Activated CD4-positive, CD25-positive, alpha-beta regulatory T cell treated with anti-CD3 and anti-CD28 coated beads, Interleukin-2, amount 50 U/mL, for 16 hours (primary cell): ENCODE results near the gene TENM4.
"Not testable (repeated sequence)": the region's sequence is repeated elsewhere in the genome, so short reads cannot be mapped to it uniquely, and the experiment has no call there.

ENCODE experiments used
- DNase-seq: peaks from one replicate; pipeline ENCODE4 v3.0.0-alpha.2; 2020; ENCODE audit warnings: low read depth, low spot score

Gene TENM4

DNA sequence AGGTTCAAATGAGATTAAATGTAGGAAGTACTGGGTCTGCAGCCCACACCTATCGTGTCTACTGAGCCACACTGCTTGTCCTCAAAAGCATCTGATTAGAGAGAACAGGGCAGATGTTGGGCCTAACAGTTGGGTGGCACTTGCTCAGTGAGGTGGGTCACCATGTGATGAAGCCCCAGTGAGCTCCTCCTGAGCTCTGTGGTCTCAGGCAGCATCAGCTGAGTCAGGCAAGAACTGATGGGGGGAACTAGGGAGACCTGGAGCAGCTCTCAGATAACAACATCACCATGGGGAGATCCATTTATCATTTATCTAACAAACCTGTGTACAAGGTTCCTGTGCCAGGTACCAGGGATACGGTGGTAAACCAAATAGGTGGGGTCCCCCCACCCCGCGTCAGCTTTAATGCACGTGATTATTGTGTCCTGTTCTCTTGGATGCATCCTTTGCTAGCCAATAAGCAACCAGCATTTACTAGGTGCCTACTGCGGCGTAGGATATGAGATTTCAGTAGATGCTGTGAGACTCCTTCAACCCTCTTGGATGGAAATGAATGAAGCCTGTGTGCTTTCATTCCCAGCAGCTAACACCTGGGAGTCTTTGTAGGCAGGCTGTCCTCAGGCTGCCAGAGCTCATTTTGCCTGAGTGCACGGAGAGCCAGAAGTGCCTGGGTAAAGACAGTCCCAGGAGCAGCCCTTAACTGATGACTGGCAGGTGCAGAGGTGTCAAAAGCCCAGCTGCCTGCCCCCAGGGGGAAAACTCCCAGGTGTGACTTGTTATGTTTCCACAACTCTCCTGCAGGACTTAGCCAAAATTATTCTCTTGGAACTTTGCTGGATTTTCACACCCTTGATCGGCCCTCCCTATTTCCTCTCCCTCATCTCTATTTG, 792.6 kb downstream of the TENM4 start:
- DNase-seq: no peak

DNA sequence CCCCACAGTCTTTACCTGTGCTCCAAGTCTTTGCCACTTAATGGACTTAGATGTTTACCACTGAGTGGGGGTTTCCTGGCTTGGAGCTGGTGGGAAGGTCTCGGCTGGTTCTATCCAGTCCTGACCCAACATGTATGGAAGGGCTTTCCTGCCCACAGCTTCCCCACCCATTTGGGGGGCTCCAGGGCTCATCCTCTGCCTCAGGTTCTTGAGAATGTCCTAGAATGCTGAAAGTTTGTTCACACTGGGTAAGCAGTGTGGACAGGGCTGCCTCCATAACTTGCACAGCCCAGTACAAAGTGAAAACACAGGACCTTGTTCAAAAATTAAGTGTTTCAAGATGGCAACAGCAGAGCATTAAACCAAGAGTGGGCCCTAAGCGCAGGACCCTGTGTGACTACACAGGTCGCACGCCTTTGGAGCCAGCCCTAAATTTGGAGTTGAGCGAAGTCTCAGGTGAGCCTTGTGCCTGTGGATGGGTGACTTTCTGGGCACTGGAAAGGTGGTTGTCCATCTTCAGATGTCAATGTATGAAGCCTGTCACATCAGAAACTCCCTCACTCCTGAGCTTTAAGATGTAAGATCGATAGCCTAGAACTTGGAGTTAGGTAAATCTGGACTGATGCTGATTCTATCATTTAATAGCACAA, 793.4 kb downstream of the TENM4 start:
- no peak for DNase-seq

DNA sequence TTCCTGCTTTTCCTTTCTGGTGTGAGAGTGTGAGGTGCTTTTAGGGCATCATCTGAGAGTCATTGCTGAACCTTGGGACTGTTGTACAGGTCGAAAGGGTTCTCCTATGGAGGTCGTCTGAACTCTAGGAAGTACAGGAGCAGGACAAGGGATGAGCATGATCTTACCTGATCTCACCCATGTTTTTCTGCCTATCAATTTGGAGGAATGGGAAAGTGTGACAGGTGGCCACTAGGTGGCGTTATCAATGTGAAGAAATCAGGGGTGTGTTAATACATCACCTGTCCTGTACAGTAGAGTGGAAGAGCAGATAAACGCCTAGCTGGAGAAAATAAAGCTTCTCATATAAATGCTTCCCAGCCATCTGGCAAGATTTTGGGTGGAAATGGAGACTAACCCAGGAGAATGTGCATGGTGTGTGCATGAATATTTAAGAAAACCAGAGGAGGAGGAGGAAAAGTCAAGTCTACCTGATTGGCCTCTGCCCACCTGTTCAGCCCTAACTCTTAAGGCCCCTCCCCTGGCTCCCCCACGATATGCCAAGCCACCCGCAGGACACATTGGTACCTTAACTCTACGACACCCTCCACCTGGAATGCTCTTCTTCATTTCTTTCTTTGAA, 794.2 kb downstream of the TENM4 start:
- peak; percentile 39 for DNase-seq

DNA sequence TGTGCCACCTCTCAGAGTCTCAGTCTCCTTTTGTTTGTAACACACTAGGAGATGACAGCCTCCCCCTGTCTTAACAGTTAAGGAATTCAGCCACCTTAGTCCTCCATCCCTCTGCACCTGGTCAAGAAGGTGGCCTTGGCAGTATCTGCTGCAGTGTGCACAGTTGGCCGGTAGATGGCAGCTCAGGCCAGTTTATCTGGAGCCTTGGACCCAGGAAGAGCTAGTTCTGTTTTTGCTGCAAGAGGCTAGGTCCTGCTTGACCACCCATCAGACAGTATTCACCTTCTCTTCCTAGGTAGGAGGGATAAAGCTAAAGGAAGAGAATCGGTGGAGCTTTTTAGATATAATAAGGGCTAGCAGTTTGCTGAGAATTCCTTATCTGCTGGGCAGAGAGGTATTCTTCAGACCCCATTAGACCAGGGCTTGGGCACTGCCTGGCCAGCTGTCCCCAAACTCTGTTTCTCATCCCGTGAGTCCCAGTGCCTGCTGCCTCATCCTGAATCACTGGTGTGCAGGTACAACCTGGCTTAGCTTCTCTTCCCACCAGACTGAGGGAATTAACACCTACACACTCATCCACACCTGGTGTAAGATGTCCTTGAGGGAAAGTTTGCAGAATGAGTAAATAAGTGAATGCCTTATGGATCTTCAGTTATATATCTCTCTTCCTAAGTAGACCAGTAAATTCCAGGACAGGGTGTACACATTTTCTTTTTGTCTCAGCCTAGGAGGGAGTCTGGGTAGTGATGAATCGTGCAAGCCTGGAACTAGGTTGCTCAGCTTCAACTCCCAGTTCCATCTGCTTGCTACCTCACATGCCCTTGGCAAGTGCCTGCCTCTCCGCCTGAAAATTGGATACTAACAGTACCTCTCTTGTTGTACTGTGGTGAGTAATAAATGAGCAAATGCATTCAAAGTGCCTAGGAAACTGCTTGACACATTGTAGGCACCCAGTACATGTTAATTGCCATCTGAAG, 795.3 kb downstream of the TENM4 start:
- DNase-seq: peak; percentile 23

DNA sequence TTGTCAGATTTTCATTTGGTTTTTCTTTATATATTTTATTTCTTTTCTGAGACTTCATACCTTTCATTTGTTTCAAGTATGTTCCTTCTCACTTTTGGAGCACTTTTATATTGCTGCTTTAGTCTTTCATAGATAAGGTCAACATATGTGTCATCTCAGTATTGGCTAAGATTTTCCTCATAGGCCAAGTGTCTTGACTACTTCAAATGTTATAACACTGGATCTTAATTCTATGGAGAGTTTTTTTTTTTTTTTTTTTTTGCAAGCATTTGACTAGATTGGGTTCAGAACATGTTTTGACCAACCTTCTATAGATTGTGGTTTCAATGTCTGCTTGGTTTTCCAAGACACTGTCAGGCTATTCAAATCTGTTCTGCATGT, 797.2 kb downstream of the TENM4 start:
- no peak for DNase-seq

DNA sequence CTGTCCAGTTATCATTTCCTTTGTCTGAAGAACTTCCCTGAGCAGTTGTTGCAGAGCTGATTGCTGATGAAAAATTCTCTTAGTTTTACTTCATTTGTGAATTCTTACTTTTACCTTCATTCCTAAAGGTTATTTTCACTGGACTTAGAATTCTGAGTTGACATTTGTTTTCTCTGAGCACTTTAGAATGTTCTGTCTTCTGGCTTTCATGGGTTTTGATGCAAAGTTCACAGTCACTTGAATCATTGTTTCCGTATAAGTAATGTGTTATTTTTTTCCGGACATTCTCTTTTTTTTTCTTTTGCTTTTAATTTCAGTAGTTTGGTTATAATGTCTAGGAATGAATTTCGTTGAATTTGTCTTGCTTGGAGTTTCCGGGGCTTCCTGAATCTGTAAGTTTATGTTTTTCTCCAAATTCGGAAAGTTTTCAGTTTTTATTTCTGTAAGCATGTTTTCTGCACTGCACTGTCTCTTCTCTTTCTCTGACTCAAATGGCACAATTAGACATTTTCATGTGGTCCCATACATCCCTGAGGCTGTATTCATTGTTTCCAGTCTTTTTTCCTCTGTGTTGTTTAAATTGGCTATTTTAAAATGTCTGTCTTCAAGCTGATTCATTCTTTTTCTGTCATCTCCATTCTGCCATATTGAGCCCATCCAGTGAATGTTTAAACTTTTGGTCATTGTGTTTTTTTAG, 797.7 kb downstream of the TENM4 start:
- DNase-seq: no peak

DNA sequence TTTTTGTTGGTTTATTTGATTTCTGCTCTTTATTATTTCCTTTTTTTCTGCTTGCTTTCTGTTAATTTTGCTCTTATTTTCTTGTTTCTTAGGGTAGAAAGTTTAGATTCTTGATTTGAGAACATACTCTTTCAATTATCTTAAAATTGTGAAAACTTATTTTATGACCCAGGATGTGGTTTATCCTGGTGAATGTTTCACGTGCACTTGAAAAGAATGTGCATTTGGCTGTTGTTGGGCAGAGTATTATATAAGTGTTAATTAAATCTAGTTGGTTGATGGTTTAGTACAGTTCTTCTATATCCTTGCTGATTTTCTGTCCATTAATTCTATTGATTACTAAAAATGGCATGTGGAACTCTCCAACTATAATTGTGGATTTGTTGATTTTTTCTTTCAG, 799.3 kb downstream of the TENM4 start:
- no peak for DNase-seq

DNA sequence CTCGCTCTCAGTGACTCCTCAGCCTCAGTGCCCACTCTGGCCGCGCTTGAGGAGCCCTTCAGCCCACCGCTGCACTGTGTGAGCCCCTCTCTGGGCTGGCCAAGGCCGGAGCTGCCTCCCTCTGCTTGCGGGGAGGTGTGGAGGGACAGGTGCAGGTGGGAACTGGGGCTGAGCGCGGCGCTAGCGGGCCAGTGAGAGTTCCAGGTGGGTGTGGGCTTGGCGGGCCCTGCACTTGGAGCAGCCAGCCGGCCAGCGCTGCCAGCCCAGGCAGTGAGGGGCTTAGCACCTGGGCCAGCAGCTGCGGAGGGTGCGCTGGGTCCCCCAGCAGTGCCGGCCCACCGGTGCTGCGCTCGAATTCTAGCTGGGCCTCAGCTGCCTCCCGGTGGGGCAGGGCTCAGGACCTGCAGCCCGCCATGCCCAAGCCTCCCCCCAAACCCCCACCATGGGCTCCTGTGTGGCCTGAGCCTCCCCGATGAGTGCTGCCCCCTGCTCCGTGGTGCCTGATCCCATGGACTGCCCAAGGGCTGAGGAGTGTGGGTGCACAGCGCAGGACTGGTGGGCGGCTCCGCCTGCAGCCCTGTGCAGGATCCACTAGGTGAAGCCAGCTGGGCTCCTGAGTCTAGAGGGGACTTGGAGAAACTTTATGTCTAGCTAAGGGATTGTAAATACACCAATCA, 802.0 kb downstream of the TENM4 start:
- DNase-seq: no peak

DNA sequence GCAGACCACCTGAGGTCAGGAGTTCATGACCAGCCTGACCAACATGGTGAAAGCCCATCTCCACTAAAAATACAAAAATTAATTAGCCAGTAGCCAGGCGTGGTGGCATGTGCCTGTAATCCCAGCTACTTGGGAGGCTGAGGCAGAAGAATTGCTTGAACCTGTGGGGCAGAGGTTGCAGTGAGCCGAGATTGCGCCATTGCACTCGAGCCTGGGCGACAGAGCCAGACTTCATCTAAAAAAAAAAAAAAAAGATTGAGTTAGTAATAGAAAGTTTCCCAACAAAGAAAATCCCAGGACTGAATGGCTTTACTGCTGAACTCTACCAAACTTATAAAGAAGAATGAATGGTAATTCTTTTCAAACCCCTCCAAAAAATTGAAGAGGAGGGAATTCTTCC, 803.3 kb downstream of the TENM4 start:
- DNase-seq: not testable (repeated sequence)

DNA sequence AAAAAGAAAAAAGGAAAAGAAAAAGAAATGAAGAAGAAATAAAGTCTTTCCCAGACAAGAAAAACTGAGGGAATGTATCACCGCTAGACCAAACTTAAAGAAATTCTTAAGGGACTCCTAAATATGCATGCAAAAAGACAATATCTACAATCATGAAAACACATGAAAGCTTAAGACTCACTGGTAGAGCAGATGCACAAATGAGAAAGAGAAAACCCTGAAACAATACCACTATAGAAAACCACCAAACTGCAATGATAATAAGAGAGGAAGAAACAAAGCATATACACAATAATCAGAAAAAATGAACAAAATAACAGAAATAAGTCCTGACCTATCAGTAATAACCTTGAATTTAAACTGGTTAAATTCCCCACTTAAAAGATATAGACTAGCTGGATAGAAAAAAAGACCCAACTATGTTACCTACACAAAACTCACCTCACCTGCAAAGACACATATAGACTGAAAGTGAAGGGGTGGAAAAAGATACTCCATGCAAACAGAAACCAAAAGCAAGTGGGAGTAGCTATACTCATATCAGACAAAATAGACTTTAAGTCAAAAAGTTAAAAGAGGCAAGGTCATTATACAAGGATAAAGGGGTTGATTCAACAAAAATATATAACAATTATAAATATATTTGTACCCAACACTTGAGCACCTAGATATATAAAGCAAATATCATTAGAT, 804.9 kb downstream of the TENM4 start:
- no peak for DNase-seq

DNA sequence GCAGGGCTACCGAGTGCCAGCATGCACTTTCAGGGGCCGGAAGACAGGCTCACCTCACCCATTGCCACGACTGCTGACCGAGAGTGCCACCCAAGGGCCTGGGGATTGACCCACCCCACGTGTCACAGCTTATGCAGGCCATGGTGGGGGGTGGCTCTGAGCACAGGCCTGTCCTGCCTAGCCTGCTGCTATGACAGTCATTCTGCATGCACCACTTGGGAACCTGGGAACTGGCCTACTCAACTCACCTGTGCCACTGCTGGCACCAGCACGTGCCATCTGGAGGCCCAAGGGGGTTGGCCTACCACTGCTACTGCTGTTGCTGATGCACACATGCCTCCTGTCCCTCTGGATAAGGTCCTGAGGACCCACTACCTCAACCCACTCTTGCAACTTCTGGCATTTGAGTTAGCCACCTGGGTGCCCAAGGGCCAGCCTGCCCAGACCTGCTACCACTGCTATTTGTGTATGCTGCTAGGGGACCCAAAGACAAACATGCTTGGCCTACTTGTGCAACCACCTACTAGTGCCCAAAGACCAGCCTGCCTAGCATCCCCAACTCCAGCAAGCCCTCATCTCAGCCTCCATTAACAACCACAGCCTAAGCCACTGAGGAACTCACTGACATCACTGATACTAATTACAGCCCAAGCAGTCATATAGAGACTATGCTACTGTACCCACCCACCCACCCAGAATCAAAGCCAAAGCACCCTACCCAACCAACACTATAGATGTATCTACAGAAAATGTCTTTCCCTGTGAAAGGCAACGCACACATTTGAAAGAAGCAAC, 807.1 kb downstream of the TENM4 start:
- no peak for DNase-seq

DNA sequence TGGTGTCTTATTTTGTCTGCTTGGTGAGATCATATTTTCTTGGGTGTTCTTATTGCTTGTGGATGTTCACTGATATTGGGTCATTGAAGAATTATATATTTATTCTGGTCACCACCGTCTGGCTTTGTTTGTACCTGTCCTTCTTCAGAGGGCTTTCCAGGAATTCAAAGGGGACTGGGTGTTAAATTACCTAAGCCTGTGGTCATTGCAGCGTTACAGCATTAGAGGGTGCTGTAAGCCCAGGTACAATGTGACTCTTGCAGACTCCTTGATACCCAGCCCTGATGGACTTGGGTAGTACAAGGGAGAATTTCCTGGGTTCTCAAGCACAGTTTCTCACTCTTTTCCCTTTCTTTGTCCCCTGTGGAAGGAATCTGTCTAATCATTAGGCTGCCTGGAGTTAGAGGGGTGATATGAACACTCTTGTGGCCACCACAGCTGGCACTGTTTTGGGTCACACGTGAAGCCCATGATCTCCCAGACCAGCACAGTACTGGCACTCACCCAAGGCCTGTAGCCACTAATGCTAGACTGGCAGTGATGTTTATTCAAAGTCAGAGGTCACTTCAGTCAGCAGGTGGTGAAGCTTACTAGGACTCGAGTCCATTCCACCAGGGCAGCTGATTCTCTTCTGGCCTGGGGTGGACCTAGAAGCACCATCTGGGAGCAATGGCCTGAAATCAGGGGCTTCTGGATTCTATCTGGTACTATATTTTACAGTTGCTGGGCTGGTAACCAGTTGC, 810.1 kb downstream of the TENM4 start:
- no peak for DNase-seq

DNA sequence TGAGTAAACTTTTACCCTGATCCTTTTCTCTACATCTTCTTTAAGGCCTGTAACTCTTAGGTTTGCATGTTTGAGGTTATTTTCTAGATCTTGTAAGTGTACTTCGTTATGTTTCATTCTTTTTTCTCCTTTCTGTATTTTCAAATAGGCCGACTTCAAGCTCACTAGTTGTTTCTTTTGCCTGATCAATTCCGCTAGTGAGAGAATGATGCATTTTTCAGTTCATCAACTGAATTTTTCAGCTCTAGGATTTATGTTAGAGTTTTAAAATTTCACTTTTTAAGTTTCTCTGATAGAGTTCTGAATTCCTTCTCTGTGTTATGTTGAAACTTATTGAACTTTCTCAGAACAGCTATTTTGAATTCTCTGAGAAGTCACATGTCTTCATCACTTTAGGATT, 810.7 kb downstream of the TENM4 start:
- no peak for DNase-seq

DNA sequence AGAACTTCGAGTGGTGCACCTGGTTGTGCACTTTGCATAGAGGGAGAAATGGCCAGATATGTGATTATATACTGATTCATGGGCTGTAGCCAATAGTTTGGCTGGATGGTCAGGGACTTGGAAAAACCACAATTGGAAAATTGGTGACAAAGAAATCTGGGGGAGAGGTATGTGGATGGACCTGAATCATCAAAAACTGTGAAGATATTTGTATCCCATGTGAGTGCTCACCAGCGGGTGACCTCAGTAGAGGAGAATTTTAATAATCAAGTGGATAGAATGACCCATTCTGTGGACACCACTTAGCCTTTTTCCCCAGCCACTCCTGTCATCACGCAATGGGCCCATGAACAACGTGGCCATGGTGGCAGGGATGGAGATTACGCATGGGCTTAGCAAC, 818.2 kb downstream of the TENM4 start:
- DNase-seq: no peak

DNA sequence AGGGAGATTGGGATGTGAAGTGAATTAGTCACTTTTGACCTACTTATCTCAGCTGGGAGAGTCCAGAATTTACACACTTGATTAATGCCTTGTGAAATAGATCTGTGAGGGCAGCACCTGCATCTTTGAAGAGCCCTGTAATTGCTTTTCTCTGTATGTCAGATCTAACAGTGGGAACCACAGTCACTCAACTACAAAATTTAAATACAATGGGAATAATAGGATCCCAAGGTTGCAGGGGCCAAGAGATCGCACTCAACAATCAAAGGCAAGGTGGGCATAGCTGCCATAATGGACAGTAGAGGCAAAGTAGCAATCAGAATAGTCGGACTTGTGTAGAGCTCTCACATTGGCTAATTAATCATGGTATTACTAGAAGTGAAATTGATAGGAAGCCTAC, 820.7 kb downstream of the TENM4 start:
- no peak for DNase-seq

DNA sequence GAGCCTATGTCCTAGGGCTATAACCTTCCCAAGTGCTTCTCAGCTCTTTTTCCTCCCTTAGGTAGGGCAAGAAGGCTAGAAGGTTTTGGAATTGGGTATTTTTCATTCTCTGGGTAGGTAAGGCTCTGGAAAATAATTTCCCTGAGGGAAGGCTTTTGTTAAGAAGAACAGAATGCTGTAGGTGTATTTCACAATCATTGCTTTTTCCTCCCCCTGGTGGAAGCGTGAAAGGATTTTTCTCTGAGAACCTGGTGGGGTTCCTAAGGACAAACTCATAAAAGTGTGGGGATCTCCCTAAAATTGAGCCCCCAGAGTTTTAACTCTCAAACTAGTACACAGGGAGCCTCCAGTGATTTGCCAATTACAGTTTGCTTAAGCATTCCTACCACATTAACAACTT, 825.1 kb downstream of the TENM4 start:
- no peak for DNase-seq

DNA sequence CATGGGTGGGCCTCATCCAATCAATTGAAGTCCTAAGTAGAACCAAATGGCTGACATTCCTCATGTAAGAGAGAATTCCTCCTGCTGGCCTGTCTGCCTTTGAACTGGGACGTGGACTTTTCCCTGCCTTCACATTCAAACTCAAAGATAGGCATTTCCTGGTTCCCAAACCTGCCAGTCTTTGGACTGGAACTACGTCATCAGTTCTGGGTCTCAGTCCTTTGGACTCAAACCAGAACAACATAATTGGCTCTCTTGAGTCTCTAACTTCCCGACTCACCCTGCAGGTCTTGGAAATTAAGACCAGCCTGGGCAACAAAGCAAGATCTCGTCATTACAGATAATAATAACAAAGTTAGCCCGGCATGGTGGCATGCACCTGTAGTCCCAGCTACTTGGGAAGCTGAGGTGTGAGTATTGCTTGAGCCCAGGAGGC, 827.4 kb downstream of the TENM4 start:
- no peak for DNase-seq

DNA sequence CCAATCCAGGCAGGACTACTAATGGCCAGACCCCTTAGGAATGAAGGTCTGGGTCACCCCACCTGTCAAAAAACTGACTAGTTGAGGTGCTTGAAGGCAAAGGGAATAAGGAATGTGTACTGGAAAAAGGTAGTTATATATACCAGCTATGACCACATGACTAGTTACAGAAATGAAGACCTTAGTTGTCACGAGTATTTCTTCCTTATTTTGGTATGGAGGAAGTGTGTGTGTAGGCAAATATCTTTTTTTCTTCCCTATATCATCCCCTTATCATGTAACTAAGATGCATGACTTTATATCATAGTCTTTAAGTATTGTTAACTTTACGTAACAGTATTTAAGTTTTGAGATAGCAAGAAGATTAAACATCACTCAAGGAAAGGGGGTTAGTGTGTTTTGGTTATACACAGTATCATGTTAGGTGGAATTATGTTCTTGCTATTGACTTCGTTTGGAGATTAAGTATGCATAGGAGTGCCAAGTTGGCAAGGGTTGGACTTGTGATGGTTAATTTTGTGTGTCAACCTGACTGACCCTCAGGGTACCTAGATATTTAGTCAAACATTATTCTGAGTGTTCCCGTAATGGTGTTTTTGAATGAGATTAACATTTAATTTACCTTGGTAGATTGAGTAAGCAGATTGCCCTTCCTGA, 828.0 kb downstream of the TENM4 start:
- no peak for DNase-seq
